ENCODE results near the gene FADS2.

Gene FADS2

DNA sequence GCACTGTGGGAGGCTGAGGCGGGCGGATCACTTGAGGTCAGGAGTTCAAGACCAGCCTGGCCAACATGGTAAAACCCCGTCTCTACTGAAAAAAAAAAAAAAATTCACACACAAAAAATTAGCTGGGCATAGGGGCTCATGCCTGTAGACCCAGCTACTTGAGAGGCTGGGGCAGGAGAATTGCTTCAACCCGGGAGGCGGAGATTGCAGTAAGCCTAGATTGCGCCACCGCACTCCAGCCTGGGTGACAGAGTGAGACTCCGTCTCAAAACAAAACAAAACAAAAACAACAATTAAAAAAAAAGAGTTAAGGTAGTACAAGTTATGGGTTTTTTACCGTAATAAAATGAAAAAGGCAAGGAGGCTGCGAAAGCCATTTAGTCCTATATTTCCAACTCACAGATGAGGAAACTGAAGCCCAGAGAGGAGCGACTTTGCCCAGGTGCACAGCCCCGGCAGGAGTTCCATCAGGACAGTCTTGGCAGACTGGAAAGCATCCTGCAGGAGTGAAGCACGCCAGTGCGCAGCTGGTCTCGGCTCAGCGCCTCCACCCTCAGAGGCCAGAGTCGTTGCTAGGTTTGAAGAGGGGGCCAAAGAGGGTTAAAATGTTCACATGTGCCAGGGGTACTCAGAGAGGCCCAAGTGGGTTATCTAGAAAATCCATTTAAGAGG lies 67.1 kb downstream of the FADS2 start:
- DNase-seq (ENCODE audit: low read depth), result no peak
- in situ Hi-C loops (cut with HindIII; ENCODE audit: low sequenced_read_pairs), result no loop called here
- TF ChIP-seq, protein P1, sequence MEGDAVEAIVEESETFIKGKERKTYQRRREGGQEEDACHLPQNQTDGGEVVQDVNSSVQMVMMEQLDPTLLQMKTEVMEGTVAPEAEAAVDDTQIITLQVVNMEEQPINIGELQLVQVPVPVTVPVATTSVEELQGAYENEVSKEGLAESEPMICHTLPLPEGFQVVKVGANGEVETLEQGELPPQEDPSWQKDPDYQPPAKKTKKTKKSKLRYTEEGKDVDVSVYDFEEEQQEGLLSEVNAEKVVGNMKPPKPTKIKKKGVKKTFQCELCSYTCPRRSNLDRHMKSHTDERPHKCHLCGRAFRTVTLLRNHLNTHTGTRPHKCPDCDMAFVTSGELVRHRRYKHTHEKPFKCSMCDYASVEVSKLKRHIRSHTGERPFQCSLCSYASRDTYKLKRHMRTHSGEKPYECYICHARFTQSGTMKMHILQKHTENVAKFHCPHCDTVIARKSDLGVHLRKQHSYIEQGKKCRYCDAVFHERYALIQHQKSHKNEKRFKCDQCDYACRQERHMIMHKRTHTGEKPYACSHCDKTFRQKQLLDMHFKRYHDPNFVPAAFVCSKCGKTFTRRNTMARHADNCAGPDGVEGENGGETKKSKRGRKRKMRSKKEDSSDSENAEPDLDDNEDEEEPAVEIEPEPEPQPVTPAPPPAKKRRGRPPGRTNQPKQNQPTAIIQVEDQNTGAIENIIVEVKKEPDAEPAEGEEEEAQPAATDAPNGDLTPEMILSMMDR (IDR thresholded peaks at IDR 0.05; ENCODE audit: low read depth, low read length, missing control alignments), result no peak
- no peak overlapping the region for H3K4me3 ChIP-seq (ENCODE audit: low read depth, low read length)

DNA sequence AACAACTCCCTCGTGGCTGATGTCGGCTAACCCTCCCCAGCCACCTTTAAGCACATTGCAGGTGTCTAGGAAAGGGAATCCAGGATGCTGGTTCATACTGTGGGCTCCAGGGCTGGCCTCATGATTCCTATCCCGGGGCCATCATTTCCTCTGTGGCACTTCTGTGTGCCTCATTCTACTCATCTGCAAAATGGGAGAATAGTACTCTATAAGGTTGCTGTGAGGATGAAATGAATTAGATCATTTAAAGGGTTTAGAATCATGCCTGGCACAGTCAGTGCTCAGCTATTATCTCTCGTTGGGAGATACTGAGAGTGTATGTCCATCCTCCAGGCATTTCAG lies 67.6 kb downstream of the FADS2 start:
- H3K4me3 ChIP-seq (ENCODE audit: low read depth, low read length), result no peak overlapping the region
- TF ChIP-seq, protein P1 (IDR thresholded peaks at IDR 0.05; ENCODE audit: low read depth, low read length, missing control alignments), result no peak
- in situ Hi-C loops (cut with HindIII; ENCODE audit: low sequenced_read_pairs), result no loop called here
- DNase-seq (ENCODE audit: low read depth), result no peak

DNA sequence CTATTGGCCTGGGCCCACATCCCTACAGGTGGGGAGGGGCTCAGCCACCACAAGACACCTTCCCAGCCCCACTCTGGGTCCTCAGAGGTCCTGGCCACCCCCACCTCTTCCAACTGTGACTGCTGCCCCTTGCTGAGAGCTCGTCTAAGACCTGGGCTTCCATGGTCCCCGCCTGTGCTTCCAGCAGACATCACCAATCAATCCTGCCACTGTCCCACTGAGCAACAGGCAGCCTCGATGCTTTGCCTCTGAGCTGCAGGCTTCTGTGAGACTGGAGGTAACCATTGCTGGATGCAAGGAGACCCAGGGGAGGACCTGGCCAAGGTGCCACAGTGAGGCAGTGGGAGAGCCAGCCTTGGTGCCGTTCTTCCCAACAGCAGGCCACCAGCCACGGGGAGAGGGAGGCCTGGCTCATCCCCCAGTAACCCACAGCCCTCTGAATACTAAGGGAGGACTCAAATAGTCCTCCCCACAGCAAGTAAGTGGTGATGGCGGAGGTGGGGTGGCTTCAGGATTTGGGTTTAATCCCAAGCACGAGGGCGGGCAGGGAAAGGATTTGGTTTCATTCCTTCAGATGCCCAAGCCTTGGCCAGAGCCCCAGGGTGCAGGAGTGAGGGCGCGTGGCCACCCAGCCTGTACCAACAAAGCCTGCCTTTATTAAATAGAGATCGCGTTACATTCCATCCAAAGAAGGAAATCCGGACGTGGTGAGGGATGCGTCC lies 68.7 kb downstream of the FADS2 start:
- in situ Hi-C loops (cut with HindIII; ENCODE audit: low sequenced_read_pairs), result no loop called here
- TF ChIP-seq, protein P1 (IDR thresholded peaks at IDR 0.05; ENCODE audit: low read depth, low read length, missing control alignments), result no peak
- H3K4me3 ChIP-seq (ENCODE audit: low read depth, low read length), result no peak overlapping the region
- DNase-seq (ENCODE audit: low read depth), result no peak

DNA sequence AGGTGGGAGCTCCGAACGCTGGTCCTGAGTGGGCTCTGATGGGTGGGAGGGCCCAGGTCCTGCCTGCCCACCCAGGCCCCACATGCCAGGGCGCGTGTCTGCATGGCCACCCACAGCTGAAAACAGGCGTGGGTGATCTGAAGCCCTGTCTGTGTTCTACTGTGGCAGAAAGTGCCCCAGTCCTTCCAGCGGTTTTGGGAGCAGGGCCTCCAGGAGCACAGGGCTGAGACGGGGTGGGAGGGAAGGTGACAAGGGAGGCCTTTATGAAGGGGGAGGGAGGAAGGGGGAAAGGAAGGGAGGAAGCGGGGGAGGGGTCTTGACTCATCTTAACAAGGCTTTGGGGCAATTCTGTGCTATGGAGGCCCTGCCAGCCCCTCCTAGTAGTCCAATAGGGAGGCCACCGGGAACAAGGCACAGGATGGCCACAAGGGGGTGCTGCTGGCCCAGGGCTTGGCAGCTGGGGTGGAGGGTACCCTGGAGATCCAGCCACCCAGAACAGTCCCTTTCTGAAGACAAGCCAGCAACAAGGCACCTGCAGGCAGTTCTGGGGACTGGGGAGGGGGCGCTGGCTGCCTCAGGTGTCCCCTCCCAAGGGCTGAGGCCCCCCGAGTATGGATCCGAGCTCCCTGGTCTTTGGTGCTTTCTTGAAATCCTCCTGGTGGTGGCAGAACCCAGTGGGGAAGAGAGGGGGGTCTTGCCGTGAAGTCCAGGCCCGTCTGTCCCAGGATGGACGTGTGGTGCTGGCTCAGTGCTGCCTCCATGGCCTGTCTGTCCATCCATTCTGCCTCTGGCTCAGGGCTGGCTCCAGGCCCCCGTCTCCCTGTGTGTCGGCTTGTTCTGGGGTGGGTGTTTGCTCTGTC lies 69.5 kb downstream of the FADS2 start:
- no peak for DNase-seq (ENCODE audit: low read depth)
- no peak overlapping the region for H3K4me3 ChIP-seq (ENCODE audit: low read depth, low read length)
- TF ChIP-seq, protein P1 (IDR thresholded peaks at IDR 0.05; ENCODE audit: low read depth, low read length, missing control alignments), result peak; percentile 86
- in situ Hi-C loops (cut with HindIII; ENCODE audit: low sequenced_read_pairs), result no loop called here

DNA sequence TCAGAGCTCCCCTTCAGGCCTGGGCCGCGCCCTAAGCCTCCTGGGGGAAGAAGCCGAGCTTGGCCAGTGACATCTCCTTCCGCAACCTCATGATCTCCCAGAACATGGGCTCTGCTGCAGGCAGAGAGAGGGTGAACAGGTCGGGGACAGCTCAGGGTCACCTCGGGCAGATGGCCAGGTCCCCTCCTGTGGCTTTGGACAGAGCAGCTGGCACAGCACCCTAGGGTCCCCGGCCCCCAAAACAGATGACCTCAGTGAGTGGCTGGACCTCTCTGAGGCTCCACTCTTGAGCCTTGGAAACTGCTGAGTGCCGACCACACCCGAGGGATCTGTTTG lies 70.1 kb downstream of the FADS2 start:
- TF ChIP-seq, protein P1 (IDR thresholded peaks at IDR 0.05; ENCODE audit: low read depth, low read length, missing control alignments), result no peak
- in situ Hi-C loops (cut with HindIII; ENCODE audit: low sequenced_read_pairs), result no loop called here
- no peak overlapping the region for H3K4me3 ChIP-seq (ENCODE audit: low read depth, low read length)
- no peak for DNase-seq (ENCODE audit: low read depth)

DNA sequence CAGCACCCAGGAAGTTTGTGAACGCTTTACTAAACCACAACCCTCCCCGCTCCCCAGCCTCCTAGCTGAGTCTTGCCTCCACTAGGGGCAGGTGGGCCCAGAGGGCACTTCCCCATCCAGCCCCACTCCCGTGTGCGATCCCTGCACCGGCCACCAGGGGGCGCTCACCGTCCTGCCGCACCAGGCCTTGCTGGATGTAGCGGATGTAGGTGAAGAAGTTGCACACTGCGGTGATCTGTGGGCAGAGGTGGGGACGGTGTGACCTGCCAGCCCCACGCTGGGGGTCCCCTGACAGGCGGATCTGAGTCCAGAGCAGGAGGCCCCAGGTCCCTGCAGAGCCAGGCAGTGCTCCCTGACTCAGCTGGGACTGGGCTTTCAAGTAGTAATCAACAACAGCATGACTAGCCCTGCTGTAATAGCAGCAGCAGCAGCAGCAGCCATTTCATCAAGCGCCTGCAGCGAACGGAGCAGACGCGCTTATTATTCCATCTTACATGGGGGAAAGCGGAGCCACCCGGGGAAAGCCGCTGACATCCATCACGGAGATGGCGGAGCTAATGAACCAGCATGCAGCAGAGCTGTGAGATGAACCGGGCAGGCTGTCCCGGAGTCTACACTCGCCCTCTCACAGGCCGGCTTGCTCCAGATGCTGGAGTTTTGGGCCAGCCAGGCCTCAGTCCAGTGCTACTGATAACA lies 71.2 kb downstream of the FADS2 start:
- in situ Hi-C loops (cut with HindIII; ENCODE audit: low sequenced_read_pairs), result no loop called here
- DNase-seq (ENCODE audit: low read depth), result peak; percentile 35
- TF ChIP-seq, protein P1 (IDR thresholded peaks at IDR 0.05; ENCODE audit: low read depth, low read length, missing control alignments), result peak; percentile 99
- no peak overlapping the region for H3K4me3 ChIP-seq (ENCODE audit: low read depth, low read length)
